ENCODE results near the gene EDIL3. TPM values are rescaled to one million over a fixed set of nuclear protein-coding genes. Genes with fewer than 3 reads are reported as not detected.
"Not testable (repeated sequence)": the region's sequence is repeated elsewhere in the genome, so short reads cannot be mapped to it uniquely, and the experiment has no call there.

EDIL3 gene
- total RNA-seq, 1 experiment from 2014 or later = not detected

DNA sequence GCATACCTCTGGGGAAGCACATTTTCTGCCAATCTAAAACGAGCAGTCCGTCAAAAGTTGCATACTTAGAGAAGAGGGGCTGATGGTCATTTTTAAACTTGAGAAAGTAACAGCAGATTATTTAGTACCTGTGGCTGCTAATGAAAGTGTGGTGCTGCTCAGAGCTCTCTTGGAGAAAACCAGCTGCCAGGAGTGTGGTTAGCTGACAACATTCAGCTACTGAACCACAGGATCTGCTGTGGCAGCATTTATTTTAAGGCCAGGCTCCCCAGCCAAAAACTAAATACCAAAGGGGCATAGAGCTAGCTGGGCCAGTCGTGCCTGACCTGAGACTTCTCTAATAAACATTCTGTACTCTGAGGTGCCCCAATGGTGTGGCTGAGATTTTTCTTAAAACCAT is 203.6 kb downstream of the EDIL3 start:
- no TSS peak for BruUV-seq (replicated peaks)
- no peak for TF ChIP-seq CTCF (IDR thresholded peaks at IDR 0.05; ENCODE audit: unreplicated experiment)
- no peak overlapping the region for H3K4me3 Mint-ChIP-seq (ENCODE audit: unreplicated experiment)
- ChIA-PET POLR2A (no interaction called here), CTCF (interaction anchor here (0.6 kb wide), 1 partner anchor 282 kb away, joined by 3 read pairs; no protein-coding TSS in a partner anchor)
- intact Hi-C loops (cut with micrococcal nuclease) = no loop called here
- no peaks in the 10 kb centered on the region for H3K36me3 Mint-ChIP-seq (ENCODE audit: insufficient read depth, unreplicated experiment)
- no peaks in the 10 kb centered on the region for H3K4me1 Mint-ChIP-seq (ENCODE audit: insufficient read depth, unreplicated experiment)
- no peak overlapping the region for H3K27ac Mint-ChIP-seq (ENCODE audit: low read depth, unreplicated experiment)
- no peak for DNase-seq (ENCODE audit: unreplicated experiment)
- peaks cover 89% of the 10 kb centered on the region for H3K27me3 Mint-ChIP-seq (ENCODE audit: insufficient read depth, unreplicated experiment)
- H3K9me3 Mint-ChIP-seq (ENCODE audit: unreplicated experiment) = no peaks in the 10 kb centered on the region

DNA sequence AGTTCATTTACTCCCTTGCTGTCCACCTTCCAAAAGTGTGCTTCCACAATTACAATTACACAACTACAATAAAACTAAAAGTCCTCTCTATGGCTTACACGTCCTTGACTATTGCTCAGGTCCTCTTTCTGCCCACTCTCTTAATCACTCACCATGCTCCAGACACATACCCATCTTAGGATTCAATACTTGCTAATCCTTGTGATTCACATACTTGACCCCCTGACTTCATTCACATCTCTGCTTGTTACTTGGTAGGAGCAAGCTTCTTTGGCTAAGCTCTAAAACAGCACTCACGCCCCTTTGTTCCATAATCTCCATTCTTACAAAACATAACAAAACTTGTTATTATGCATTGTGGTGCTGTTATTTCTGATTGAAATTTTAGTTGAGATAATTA is 215.8 kb downstream of the EDIL3 start:
- BruUV-seq (replicated peaks) = no TSS peak
- Mint-ChIP-seq H3K4me3 (ENCODE audit: unreplicated experiment) (no peak overlapping the region), H3K4me1 (ENCODE audit: insufficient read depth, unreplicated experiment) (no peaks in the 10 kb centered on the region), H3K36me3 (ENCODE audit: insufficient read depth, unreplicated experiment) (no peaks in the 10 kb centered on the region), H3K27me3 (ENCODE audit: insufficient read depth, unreplicated experiment) (peaks cover 54% of the 10 kb centered on the region), H3K27ac (ENCODE audit: low read depth, unreplicated experiment) (no peak overlapping the region), H3K9me3 (ENCODE audit: unreplicated experiment) (no peaks in the 10 kb centered on the region)
- no peak for TF ChIP-seq CTCF (IDR thresholded peaks at IDR 0.05; ENCODE audit: unreplicated experiment)
- intact Hi-C loops (cut with micrococcal nuclease) = no loop called here
- ChIA-PET POLR2A (no interaction called here), CTCF (no interaction called here)
- no peak for DNase-seq (ENCODE audit: unreplicated experiment)

- intact Hi-C loops (cut with micrococcal nuclease) = no loop called here
- no peak for DNase-seq (ENCODE audit: unreplicated experiment)
- BruUV-seq (replicated peaks) = no TSS peak
- Mint-ChIP-seq H3K9me3 (ENCODE audit: unreplicated experiment) (no peaks in the 10 kb centered on the region), H3K36me3 (ENCODE audit: insufficient read depth, unreplicated experiment) (no peaks in the 10 kb centered on the region), H3K27ac (ENCODE audit: low read depth, unreplicated experiment) (no peak overlapping the region), H3K27me3 (ENCODE audit: insufficient read depth, unreplicated experiment) (peaks cover 58% of the 10 kb centered on the region), H3K4me1 (ENCODE audit: insufficient read depth, unreplicated experiment) (no peaks in the 10 kb centered on the region), H3K4me3 (ENCODE audit: unreplicated experiment) (no peak overlapping the region)
- ChIA-PET POLR2A (no interaction called here), CTCF (no interaction called here)
- no peak for TF ChIP-seq CTCF (IDR thresholded peaks at IDR 0.05; ENCODE audit: unreplicated experiment)
These were observed 221.0 kb downstream of the EDIL3 start for GRCh38 chr5:84163671-84164070.

- Mint-ChIP-seq H3K4me1 (ENCODE audit: insufficient read depth, unreplicated experiment) (no peaks in the 10 kb centered on the region), H3K27ac (ENCODE audit: low read depth, unreplicated experiment) (no peak overlapping the region), H3K9me3 (ENCODE audit: unreplicated experiment) (no peaks in the 10 kb centered on the region), H3K36me3 (ENCODE audit: insufficient read depth, unreplicated experiment) (no peaks in the 10 kb centered on the region), H3K27me3 (ENCODE audit: insufficient read depth, unreplicated experiment) (peaks cover 62% of the 10 kb centered on the region), H3K4me3 (ENCODE audit: unreplicated experiment) (no peak overlapping the region)
- intact Hi-C loops (cut with micrococcal nuclease) = no loop called here
- no peak for DNase-seq (ENCODE audit: unreplicated experiment)
- ChIA-PET POLR2A (no interaction called here), CTCF (interaction anchor here (0.6 kb wide), 1 partner anchor 10 kb away, joined by 3 read pairs; no protein-coding TSS in a partner anchor)
- TF ChIP-seq CTCF (IDR thresholded peaks at IDR 0.05; ENCODE audit: unreplicated experiment) = no peak
- no TSS peak for BruUV-seq (replicated peaks)
These were observed 222.0 kb downstream of the EDIL3 start for GRCh38 chr5:84162695-84163094.

DNA sequence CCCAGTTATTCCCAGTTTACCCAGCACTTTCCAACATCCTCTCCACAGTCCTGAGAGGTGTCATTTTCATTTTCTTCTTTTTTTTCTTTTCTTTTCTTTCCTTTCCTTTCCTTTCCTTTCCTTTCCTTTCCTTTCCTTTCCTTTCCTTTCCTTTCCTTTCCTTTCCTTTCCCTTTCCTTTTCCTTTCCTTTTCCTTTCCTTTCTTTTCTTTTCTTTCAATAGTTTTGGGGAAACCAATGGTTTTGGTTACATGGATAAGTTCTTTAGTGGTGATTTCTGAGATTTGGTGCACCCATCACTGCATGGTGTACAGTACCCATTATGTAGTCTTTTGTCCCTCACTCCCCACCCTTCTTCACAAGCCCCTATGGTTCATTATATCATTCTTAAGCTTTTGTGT is 224.0 kb downstream of the EDIL3 start:
- H3K36me3 Mint-ChIP-seq (ENCODE audit: insufficient read depth, unreplicated experiment); POLR2A ChIA-PET; CTCF ChIA-PET; intact Hi-C loops (cut with micrococcal nuclease); BruUV-seq (replicated peaks); H3K27ac Mint-ChIP-seq (ENCODE audit: low read depth, unreplicated experiment); H3K4me3 Mint-ChIP-seq (ENCODE audit: unreplicated experiment); H3K4me1 Mint-ChIP-seq (ENCODE audit: insufficient read depth, unreplicated experiment); H3K9me3 Mint-ChIP-seq (ENCODE audit: unreplicated experiment); DNase-seq (ENCODE audit: unreplicated experiment): not testable (repeated sequence)
- peaks cover 62% of the 10 kb centered on the region for H3K27me3 Mint-ChIP-seq (ENCODE audit: insufficient read depth, unreplicated experiment)
